ENCODE data around the gene SMG7.
"Not testable (repeated sequence)": the region's sequence is repeated elsewhere in the genome, so short reads cannot be mapped to it uniquely, and the experiment has no call there.

Gene SMG7, protein sequence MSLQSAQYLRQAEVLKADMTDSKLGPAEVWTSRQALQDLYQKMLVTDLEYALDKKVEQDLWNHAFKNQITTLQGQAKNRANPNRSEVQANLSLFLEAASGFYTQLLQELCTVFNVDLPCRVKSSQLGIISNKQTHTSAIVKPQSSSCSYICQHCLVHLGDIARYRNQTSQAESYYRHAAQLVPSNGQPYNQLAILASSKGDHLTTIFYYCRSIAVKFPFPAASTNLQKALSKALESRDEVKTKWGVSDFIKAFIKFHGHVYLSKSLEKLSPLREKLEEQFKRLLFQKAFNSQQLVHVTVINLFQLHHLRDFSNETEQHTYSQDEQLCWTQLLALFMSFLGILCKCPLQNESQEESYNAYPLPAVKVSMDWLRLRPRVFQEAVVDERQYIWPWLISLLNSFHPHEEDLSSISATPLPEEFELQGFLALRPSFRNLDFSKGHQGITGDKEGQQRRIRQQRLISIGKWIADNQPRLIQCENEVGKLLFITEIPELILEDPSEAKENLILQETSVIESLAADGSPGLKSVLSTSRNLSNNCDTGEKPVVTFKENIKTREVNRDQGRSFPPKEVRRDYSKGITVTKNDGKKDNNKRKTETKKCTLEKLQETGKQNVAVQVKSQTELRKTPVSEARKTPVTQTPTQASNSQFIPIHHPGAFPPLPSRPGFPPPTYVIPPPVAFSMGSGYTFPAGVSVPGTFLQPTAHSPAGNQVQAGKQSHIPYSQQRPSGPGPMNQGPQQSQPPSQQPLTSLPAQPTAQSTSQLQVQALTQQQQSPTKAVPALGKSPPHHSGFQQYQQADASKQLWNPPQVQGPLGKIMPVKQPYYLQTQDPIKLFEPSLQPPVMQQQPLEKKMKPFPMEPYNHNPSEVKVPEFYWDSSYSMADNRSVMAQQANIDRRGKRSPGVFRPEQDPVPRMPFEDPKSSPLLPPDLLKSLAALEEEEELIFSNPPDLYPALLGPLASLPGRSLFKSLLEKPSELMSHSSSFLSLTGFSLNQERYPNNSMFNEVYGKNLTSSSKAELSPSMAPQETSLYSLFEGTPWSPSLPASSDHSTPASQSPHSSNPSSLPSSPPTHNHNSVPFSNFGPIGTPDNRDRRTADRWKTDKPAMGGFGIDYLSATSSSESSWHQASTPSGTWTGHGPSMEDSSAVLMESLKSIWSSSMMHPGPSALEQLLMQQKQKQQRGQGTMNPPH

DNA sequence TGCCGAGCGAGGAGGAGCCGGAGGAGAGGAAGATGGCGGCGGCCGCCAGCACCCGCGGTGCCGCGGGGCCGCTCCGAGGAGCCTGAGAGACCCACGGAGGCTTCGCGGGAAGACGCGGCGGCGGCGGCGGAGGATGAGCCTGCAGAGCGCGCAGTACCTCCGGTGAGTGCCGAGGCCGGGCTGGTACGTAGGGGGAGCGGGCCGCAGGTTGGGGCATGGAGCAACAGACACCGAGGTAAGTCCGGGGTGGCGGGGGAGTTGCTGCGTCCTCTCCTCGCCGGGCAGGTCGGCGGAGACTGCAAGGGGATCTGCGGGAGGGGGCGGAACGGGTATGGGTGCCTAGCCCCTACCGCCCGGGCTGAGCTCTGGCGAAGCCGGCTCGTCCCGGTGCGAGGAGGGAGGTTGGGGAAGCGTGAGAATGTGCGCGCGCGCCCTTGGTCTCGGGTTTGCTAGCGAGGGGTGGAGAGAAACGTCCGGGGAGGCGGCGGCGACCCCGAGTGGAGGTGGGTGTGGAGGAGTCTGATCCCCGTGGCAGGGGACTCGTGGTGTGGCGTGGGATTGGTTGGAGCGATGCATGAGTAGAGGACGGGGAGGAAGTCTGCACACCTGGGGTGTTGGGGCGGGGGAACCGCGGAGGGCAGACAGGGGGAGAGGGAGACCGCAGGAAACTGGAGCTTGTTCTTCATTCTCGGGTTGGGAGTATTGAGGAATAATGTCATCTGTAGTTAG lies at the start of gene SMG7:
Gene SMG7 (plus strand): TSS at position 12 of the 729 bp plus-strand sequence. CDS start 122 bp downstream, at position 134.
- DNase-seq: peak; percentile 42

GRCh38 chr1:183423541-183423940 lies 48.8 kb upstream of the SMG7 start:
- no peak for DNase-seq

GRCh38 chr1:183424691-183425090 lies 47.6 kb upstream of the SMG7 start:
- no peak for DNase-seq

DNA sequence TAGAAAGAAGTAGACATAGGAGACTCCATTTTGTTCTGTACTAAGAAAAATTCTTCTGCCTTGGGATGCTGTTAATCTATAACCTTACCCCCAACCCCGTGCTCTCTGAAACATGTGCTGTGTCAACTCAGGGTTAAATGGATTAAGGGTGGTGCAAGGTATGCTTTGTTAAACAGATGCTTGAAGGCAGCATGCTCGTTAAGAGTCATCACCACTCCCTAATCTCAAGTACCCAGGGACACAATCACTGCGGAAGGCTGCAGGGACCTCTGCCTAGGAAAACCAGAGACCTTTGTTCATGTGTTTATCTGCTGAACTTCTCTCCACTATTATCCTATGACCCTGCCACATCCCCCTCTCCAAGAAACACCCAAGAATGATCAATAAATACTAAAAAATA lies 44.7 kb upstream of the SMG7 start:
- not testable (repeated sequence) for DNase-seq

GRCh38 chr1:183431840-183432547 lies 40.3 kb upstream of the SMG7 start:
- DNase-seq: no peak

DNA sequence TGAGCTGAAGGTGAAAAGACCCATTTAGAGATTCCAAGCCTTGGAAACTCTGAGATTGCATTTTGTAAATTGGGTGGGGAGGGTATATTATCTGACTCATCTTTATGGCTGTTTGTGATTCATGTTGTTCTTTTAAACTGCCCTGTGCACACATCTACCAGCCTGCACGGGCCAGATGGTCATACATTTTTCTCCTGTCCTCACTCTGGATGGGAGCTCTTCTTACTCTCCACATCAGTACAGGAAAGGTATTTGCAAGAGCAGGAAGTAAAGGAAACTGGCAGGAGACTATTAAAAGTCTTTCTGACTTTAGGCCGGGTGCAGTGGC lies 39.8 kb upstream of the SMG7 start:
- DNase-seq: no peak

- DNase-seq: no peak
Observed at GRCh38 chr1:183433703-183434102, 38.6 kb upstream of the SMG7 start.

GRCh38 chr1:183435497-183435896 lies 36.8 kb upstream of the SMG7 start:
- DNase-seq: no peak

DNA sequence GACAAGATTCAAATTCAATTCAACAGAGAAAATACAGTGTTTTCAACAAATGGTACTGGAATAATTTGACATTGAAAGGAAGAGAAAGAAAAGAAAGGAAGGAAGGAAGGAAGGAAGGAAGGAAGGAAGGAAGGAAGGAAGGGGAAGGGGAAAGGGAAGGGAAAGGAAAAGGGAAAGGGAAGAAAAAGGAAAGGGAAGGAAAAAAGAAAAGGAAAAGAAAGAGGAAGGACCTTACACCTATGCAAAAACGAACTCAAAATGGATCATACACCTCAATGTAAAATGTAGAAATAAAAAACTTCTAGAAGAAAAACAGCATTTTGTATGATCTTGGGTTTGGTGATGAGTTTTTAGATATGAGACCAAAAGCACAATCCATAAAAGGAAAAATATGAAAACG lies 34.2 kb upstream of the SMG7 start:
- no peak for DNase-seq

DNA sequence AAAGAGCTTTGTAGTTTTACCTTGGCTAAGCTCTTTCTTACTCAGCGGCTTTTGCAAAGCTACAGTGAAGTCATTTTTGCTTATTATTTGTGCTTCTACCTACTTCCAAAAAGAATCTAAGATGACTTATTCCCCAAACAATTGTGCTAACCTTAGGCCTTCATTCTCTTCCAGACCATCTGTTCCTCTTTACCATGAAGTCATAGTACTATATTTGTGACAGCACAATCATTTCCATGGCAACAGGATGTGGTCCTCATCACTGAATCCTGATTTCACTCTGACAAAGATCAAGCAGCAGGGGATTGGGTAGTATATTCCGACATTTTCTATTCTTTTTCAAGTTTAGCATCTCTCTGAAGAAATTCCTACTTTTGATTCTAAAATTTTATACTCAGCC lies 29.3 kb upstream of the SMG7 start:
- DNase-seq: no peak

GRCh38 chr1:183443466-183443865 lies 28.8 kb upstream of the SMG7 start:
- DNase-seq: no peak

DNA sequence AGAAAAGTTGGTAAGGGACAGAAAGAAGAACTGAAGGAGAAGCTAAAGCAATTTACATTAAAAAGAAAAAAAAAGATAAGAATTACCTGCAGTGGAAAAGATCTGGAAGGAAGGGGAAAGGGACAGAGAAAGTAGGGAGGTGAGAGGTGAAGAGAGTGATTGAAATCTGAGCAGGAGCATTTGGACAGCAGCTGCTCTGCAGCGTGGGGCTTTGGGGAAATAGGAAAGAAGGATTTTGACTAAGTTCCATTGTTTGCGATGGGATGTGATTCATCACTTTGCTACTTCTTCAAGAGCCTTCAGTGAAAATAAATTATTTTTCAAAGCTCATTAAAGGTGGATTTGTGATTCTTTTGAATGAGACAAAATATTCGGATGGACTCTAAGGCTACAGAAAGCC lies 28.1 kb upstream of the SMG7 start:
- DNase-seq: no peak

- DNase-seq: no peak
Observed at GRCh38 chr1:183449223-183449770, 23.0 kb upstream of the SMG7 start.

DNA sequence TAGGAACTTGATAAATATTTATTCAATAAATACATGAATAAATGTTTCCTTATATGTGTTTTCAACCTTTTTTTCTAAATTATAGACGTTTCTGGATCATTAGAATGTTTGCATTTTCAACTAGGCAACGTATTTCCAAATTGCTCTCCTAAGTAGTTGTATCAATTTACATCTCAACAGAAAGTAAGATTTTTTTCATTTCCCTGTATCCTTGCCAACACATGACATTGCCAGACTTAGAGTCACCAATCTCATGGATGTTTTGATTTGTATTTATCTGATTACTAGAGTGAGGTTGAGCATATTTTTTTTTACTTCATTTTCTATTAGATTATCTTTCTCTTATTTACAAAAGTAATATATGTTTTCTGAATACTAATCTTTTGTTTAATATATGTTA lies 22.2 kb upstream of the SMG7 start:
- no peak for DNase-seq

DNA sequence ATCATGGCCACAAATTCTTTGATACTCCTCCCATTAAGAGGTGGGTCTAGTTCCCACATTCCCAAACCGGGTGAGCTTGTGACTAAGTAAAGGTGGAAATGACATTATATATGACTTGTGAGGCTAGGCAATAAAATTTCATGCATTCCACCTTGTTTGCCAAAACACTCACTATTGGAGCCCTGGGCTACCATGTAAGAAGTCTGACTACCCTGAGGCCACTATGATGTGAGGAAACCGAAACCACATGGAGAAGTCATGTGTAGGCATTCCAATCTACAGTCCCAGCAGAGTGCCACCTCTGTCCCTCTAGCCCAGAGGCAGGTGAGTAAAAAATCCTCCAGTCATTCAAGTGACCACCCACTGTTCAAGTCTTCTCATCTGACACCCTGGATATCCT lies 17.9 kb upstream of the SMG7 start:
- no peak for DNase-seq

DNA sequence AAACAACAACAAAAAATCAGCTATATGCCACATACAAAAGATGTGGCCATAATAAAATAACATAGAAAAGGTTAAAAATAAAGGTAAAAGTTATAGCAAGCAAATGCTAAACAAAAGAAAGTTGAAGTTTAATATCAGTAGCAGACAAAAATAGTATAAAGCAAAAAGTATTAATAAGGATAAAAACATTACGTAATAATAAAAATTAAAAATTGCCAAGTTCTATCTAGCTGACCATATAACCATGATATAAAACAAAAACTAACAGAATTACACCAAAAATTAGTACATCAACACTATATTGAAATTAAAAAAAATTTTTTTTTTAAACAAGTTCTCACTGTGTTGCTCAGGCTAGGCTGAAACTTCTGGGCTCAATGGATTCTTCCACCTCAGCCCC lies 15.5 kb upstream of the SMG7 start:
- no peak for DNase-seq

GRCh38 chr1:183457449-183457848 lies 14.8 kb upstream of the SMG7 start:
- DNase-seq: no peak

DNA sequence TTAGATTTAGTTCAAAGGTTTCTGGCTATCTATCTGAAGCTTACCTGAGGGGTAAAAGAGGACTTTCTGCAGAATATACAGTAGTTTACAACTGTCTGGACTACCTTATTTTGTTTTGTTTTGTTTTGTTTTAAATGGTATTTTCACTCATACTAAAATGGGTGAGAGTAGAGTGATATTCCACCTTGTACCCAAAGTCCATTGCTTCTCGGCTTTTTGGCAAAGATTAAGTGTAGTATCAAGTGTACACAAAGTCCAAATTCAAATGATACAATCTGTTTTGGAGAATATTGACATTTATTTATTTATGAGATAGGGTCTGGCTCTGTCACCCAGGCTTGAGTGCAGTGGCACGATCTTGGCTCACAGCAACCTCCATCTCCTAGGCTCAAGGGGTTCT lies 11.7 kb upstream of the SMG7 start:
- DNase-seq: no peak

DNA sequence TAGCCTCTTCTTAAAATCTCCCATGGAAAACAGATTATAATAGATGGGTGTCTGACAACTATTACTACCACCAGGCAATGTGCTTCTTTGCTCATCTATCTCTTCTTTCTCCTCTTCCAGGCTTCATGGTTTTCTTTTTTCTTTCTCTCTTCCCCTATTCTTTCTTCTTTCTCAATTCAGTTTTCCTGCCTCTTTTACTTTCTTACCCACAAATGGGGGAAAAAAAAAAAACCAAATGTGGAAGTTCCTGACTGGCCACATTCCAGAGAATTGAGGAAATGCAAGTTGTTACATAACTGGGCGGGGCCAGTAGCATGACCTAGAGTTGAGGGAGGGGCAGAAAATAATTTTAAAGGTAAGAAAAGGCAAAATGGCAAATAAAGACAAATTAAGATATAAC lies 10.9 kb upstream of the SMG7 start:
- DNase-seq: no peak

DNA sequence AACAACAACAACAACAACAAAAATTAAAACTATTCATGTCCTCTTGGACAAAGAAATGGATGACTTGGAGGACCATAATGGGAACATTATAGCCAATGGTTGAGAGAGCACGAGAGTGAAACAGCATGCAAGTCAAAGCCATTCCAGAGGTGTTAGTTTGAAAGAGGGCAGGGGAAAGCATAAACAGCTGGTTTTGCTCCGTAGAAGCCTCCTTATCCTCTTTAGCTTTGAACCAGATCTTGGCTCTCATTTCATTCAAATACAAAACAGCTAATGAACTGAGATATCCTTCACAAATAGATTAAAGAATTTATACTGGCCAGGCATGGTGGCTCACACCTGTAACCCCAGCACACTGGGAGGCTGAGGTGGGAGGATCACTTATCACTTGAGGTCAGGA lies 8.7 kb upstream of the SMG7 start:
- DNase-seq: no peak

- no peak for DNase-seq
Observed at GRCh38 chr1:183466781-183467180, 5.5 kb upstream of the SMG7 start.

DNA sequence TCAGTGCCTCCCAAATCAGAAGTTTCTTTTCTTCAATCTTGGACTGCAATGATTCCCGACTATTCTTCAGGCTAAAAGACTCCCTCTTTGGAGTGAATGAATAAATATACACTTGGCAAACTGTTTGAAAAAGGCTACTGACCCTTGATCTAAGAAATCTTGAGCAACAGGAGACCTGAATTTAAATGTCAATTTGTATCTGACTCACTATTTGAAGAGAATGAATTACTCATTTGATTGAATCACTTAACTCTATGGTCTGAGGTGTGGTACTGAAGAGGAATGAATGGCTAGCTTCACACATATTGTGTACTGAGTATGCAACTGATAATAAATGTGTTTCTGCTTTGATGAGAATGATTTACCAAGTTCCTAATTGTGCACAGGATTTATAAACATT lies 4.6 kb upstream of the SMG7 start:
- DNase-seq: no peak
